ENCODE measurements around the gene TRIP10.
"Not testable (repeated sequence)": the region's sequence is repeated elsewhere in the genome, so short reads cannot be mapped to it uniquely, and the experiment has no call there.

The TRIP10 gene

GRCh38 chr19:6740589-6741343 lies 1.3 kb downstream of the TRIP10 start:
- peak; percentile 66 for DNase-seq (ENCODE audit: low spot score)

GRCh38 chr19:6743066-6743465 lies 3.6 kb downstream of the TRIP10 start:
- no peak for DNase-seq (ENCODE audit: low spot score)

- no peak for DNase-seq (ENCODE audit: low spot score)
Measured at GRCh38 chr19:6743714-6744380, 4.4 kb downstream of the TRIP10 start.

DNA sequence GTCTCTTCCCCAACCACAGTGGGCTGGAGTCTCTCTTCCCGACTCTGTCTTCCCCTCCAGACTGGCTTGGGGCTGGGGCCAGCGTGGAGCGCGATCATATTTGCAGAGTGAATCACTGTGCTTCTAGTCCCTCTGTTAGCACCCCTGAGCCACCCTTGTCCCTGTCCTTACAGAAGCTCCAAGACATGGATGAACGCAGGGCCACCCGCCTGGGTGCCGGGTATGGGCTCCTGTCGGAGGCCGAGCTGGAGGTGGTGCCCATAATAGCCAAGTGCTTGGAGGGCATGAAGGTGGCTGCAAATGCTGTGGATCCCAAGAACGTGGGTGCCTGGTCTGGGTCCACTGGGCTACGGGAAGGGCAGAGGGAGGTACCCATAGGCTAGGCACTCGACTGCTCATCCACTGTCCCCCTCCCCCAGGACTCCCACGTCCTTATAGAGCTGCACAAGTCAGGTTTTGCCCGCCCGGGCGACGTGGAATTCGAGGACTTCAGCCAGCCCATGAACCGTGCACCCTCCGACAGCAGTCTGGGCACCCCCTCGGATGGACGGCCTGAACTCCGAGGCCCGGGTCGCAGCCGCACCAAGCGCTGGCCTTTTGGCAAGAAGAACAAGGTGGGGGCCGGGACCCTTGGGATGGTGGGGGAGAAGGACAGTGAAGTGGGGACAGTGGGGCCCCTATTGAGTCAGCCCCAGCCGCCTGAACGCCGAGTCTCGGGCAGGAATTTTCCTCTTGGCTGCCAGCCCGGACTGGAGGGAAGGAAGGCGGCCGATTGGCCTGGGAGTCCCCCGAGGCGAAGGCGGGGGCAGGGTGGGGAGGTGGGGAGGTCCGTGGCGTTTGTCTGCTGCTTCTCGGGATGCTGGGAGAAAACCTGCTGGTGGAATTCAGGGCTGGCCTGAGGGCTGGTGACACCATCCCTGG lies 5.2 kb downstream of the TRIP10 start:
- no peak for DNase-seq (ENCODE audit: low spot score)

GRCh38 chr19:6745965-6746364 lies 6.5 kb downstream of the TRIP10 start:
- no peak for DNase-seq (ENCODE audit: low spot score)

DNA sequence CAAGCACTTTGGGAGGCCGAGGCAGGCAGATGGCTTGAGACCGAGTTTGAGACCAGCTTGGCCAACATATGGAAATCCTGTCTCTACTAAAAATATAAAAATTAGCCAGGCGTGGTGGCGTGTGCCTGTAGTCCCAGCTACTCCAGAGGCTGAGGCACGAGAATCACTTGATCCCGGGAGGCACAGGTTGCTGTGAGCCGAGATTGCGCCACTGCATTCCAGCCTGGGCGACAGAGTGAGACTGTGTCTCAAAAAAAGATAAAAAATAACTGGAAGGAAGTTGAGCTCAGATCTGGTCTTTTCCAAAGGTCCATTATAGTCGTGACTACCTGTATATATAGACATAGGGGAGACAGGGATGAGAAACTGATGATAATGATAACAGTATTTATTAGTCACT lies 9.1 kb downstream of the TRIP10 start:
- DNase-seq (ENCODE audit: low spot score): not testable (repeated sequence)

GRCh38 chr19:6750062-6750461 lies 10.6 kb downstream of the TRIP10 start:
- DNase-seq (ENCODE audit: low spot score): no peak

DNA sequence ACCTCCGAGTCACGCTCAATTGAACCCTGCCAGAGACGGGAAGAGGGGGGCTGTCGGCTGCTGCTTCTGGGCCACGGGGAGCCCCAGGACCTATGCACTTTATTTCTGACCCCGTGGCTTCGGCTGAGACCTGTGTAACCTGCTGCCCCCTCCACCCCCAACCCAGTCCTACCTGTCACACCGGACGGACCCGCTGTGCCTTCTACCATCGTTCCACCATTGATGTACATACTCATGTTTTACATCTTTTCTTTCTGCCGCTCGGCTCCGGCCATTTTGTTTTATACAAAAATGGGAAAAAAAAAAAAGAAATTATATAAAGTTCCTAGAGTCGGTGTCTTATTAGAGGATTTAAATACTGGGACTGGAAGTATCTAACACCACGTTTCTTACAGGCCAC lies 11.7 kb downstream of the TRIP10 start:
- DNase-seq (ENCODE audit: low spot score): no peak

GRCh38 chr19:6752256-6753177 lies 13.0 kb downstream of the TRIP10 start:
- no peak for DNase-seq (ENCODE audit: low spot score)

GRCh38 chr19:6753178-6754031 lies 13.9 kb downstream of the TRIP10 start:
- peak; percentile 45 for DNase-seq (ENCODE audit: low spot score)

DNA sequence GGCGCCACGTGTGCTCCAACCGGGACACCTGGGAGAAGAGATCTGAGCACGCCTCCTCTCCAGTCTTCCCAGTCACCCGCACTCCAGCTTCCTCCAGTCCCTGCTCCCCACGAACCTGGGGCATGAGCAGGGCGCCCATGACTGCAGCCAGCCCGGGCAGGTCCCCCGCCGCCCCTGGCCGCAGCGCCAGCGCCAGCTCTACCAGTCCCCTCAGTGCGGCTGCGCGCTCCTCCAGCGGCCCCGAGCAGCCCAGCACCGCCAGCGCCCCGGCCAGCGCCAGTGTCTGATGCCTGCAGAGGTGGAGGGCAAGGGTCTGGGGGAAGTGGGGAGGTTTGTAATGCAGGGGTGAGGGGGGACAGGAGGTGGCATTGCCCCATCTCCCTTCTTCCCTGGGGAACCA lies 14.7 kb downstream of the TRIP10 start:
- no peak for DNase-seq (ENCODE audit: low spot score)

- no peak for DNase-seq (ENCODE audit: low spot score)
Measured at GRCh38 chr19:6754653-6755463, 15.4 kb downstream of the TRIP10 start.

- no peak for DNase-seq (ENCODE audit: low spot score)
Measured at GRCh38 chr19:6760606-6761005, 21.1 kb downstream of the TRIP10 start.

- peak; percentile 21 for DNase-seq (ENCODE audit: low spot score)
Measured at GRCh38 chr19:6761053-6761676, 21.7 kb downstream of the TRIP10 start.

GRCh38 chr19:6762253-6762797 lies 22.8 kb downstream of the TRIP10 start:
- DNase-seq (ENCODE audit: low spot score): not testable (repeated sequence)

DNA sequence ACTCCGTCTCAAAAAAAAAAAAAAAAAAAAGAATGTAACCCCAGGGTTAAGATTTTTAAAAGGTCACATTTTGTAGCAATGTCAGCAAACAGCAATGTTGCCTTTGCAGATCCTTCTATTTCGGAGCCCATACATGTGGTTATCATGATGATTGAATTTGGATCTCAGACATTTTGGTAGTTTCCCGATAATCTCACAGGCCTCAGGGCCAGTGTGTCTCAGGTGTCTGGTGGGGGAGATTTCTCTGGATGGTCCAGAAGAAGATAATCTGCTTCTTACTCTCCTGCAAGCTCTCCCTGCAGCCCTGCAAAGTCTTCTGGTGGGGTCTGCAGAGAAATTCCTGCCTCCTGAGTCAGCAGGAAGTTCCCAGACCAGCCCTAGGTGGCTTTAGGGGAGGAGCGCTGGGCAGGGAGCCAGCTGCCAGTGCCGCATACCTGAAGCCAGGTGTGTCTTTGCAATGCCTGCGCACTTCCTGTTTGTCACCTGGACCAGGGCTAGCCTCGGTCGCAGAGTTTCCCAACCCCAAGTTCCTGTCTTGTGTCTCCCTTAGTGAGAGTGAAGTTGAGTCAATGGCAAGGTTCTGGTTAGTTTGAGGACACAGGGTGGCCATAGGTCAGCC lies 26.4 kb downstream of the TRIP10 start:
- DNase-seq (ENCODE audit: low spot score): no peak

- no peak for DNase-seq (ENCODE audit: low spot score)
Measured at GRCh38 chr19:6766357-6767080, 27.0 kb downstream of the TRIP10 start.

DNA sequence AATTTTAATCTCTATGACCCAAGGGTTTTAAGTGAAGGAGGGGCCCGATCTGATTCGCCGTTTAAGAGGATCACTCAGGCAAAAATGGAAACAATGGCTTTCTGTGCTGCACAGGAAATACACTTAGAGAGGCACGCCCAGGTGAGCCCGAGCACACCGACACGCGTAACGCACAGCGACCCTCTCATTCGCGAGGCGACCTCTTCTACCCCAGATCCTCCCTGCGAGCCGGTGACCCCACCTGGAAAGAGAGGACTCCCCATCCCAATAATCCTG lies 27.5 kb downstream of the TRIP10 start:
- DNase-seq (ENCODE audit: low spot score): no peak
